Articular chondrocyte of knee joint (primary cell): ENCODE results near the gene OR10H2. TPM values are rescaled to one million over a fixed set of nuclear protein-coding genes. Genes with fewer than 3 reads are reported as not detected.

Source experiments
- total RNA-seq: library from RNA; depleted of rRNA; stranded (reverse); fragments of >200 nt; gene quantifications from 2 replicates; pipeline ENCODE4 v1.2.3, GENCODE V29; 2012

OR10H2 gene, protein sequence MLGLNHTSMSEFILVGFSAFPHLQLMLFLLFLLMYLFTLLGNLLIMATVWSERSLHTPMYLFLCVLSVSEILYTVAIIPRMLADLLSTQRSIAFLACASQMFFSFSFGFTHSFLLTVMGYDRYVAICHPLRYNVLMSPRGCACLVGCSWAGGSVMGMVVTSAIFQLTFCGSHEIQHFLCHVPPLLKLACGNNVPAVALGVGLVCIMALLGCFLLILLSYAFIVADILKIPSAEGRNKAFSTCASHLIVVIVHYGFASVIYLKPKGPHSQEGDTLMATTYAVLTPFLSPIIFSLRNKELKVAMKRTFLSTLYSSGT
- total RNA-seq: not detected in 2 replicates

GRCh38 chr19:15727724-15728123 lies at the start of gene OR10H2:
OR10H2 (plus strand) TSS chr19:15728024; CDS start chr19:15728044, 20 bp downstream.

DNA sequence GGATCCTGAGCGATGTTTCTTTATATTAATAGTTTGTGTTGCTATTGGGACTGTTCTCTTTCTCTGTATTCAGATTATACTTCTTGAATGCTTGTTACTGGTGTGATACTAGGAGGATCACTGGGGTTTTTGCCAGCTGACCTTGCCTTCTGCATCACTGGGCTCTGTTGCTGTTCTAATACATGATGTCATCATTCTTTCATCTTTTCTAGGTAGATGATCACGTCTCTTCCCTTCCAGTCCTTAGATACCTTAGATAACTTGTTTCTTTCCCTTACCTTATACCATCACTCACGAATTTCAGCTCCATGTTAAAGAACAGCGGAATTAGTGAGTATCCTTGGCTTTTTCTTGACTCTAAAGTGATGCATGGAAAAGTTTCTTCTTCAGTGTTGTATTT lies 9.9 kb downstream of the OR10H2 start, which contains the start of gene OR10H3:
Gene OR10H3 (plus strand): TSS at position 264 of the 400 bp plus-strand sequence. CDS start 3,408 bp downstream, outside the sequence.

Other genes starting within 250 kb of the OR10H2 start
- not detected in 2 replicates for gene PGLYRP2, start 248.5 kb upstream of the OR10H2 start, total RNA-seq
- gene CYP4F22, start 219.5 kb upstream of the OR10H2 start, total RNA-seq: not detected in 2 replicates
- gene CYP4F8, start 112.8 kb upstream of the OR10H2 start, total RNA-seq: not detected in 2 replicates
- gene CYP4F3, start 87.1 kb upstream of the OR10H2 start, total RNA-seq: not detected in 2 replicates
- gene CYP4F12, start 54.9 kb upstream of the OR10H2 start, total RNA-seq: not detected in 2 replicates
- not detected in 2 replicates for gene OR10H3, start 10.0 kb downstream of the OR10H2 start, total RNA-seq
- gene OR10H5, start 59.6 kb downstream of the OR10H2 start, total RNA-seq: not detected in 2 replicates
- not detected in 2 replicates for gene OR10H1, start 87.6 kb downstream of the OR10H2 start, total RNA-seq
- not detected in 2 replicates for gene CYP4F2, start 170.1 kb downstream of the OR10H2 start, total RNA-seq
- under 0.01 and 0.13 TPM in 2 replicates for gene CYP4F11, start 206.5 kb downstream of the OR10H2 start, total RNA-seq
- gene OR10H4, start 221.0 kb downstream of the OR10H2 start, total RNA-seq: not detected in 2 replicates